HepG2 (cell line): Measurements from ENCODE around the gene SLC29A1. TPM values are rescaled to one million over a fixed set of nuclear protein-coding genes. Genes with fewer than 3 reads are reported as not detected.

Experiments
- ARID4A ChIP-seq: sonication (generic); formaldehyde crosslinking; IDR thresholded peaks from 2 replicates; pipeline ENCODE4 v1.5.0; 2020; ENCODE audit warnings: mild to moderate bottlenecking, missing genetic modification reagents, borderline replicate concordance
- FOXJ3 ChIP-seq: sonication (generic); formaldehyde crosslinking; IDR thresholded peaks from 2 replicates; pipeline ENCODE4 v1.4.0; 2020; ENCODE audit warnings: missing genetic modification reagents, mild to moderate bottlenecking, borderline replicate concordance
- HOXA3 ChIP-seq: sonication (generic); formaldehyde crosslinking; IDR thresholded peaks from 2 replicates; pipeline ENCODE4 v1.5.0; 2020; ENCODE audit warnings: missing genetic modification reagents
- KLF11 ChIP-seq: IDR thresholded peaks from 2 replicates; pipeline ENCODE4 v1.6.1; 2016; ENCODE audit warnings: missing compliant biosample characterization
- KLF12 ChIP-seq: sonication (generic); formaldehyde crosslinking; IDR thresholded peaks from 2 replicates; pipeline ENCODE4 v1.4.0; 2020; ENCODE audit warnings: missing genetic modification reagents, borderline replicate concordance
- MZF1 ChIP-seq: sonication (generic); formaldehyde crosslinking; IDR thresholded peaks from 2 replicates; pipeline ENCODE4 v1.8.1; 2023; ENCODE audit warnings: mild to moderate bottlenecking, missing genetic modification reagents, borderline replicate concordance
- NCOA2 ChIP-seq: sonication (generic); formaldehyde crosslinking; IDR thresholded peaks from 2 replicates; pipeline ENCODE4 v1.8.0; 2022; ENCODE audit warnings: inconsistent platforms
- NR2C2 ChIP-seq: sonication (generic); formaldehyde crosslinking; IDR thresholded peaks from 2 replicates; pipeline ENCODE4 v1.4.0; 2020; ENCODE audit warnings: missing genetic modification reagents, mild to moderate bottlenecking, moderate library complexity, borderline replicate concordance
- RFX1 ChIP-seq: fragments of 450-650 bp; IDR thresholded peaks from 2 replicates; pipeline ENCODE4 v1.6.1; 2017
- ZBTB42 ChIP-seq: sonication (generic); formaldehyde crosslinking; IDR thresholded peaks from 2 replicates; pipeline ENCODE4 v1.5.0; 2020; ENCODE audit warnings: mild to moderate bottlenecking, missing genetic modification reagents
- ZKSCAN5 ChIP-seq: sonication (generic); formaldehyde crosslinking; IDR thresholded peaks from 2 replicates; pipeline ENCODE4 v1.5.1; 2020; ENCODE audit warnings: mild to moderate bottlenecking, missing genetic modification reagents
- ZNF160 ChIP-seq: sonication (generic); formaldehyde crosslinking; IDR thresholded peaks from 2 replicates; pipeline ENCODE4 v1.8.0; 2022; ENCODE audit warnings: mild to moderate bottlenecking, inconsistent platforms, missing genetic modification reagents
- ZNF543 ChIP-seq: sonication (generic); formaldehyde crosslinking; IDR thresholded peaks from 2 replicates; pipeline ENCODE4 v1.4.0; 2020; ENCODE audit warnings: mild to moderate bottlenecking, missing genetic modification reagents
- ZNF597 ChIP-seq: sonication (generic); formaldehyde crosslinking; IDR thresholded peaks from 2 replicates; pipeline ENCODE4 v1.5.0; 2020; ENCODE audit warnings: missing genetic modification reagents
- ZNF605 ChIP-seq: sonication (generic); formaldehyde crosslinking; IDR thresholded peaks from 2 replicates; pipeline ENCODE4 v1.8.0; 2022; ENCODE audit warnings: mild to moderate bottlenecking, missing genetic modification reagents
- ZNF639 ChIP-seq: conservative IDR thresholded peaks from 2 replicates; pipeline ENCODE4 v1.6.1; 2018; ENCODE audit warnings: missing genetic modification reagents
- ZSCAN22 ChIP-seq: sonication (generic); formaldehyde crosslinking; IDR thresholded peaks from 2 replicates; pipeline ENCODE4 v1.4.0; 2020; ENCODE audit warnings: mild to moderate bottlenecking, missing genetic modification reagents
- polyA plus RNA-seq, 8 experiments: library from polyadenylated mRNA; depleted of rRNA in 3 of 8; stranded (reverse) in 7 of 8; unstranded in 1 of 8; fragments of >200 nt; fragmentation: Illumina TruSeq in 4 of 8; extraction: Trizol in 4 of 8; gene quantifications; 2 replicates each; pipeline versions ENCODE4 v1.2.1 to v1.2.3, GENCODE V29; 2011 to 2016; ENCODE audit warnings: low read depth in 4 of 8, missing spikeins in 1 of 8, mixed read lengths in 1 of 8; ENCODE audit not compliant: insufficient read depth in 1 of 8
- total RNA-seq, 5 experiments: library from RNA; depleted of rRNA; stranded (reverse); fragments of >200 nt; fragmentation: Illumina TruSeq; extraction: Trizol; gene quantifications; 2 replicates each; pipeline ENCODE4 v1.2.3, GENCODE V29; 2016; ENCODE audit warnings: low read depth in 1 of 5
- TF ChIP-seq, protein P1 (sequence below): sonication (generic); formaldehyde crosslinking; IDR thresholded peaks from 2 replicates; pipeline ENCODE4 v1.8.0; 2022; ENCODE audit warnings: mild to moderate bottlenecking, missing genetic modification reagents, moderate library complexity
- TF ChIP-seq, protein P2 (sequence below), 2 experiments: sonication (generic) in 1 of 2; formaldehyde crosslinking in 1 of 2; IDR thresholded peaks; 2 replicates each; pipeline versions ENCODE4 v1.4.0 to v1.6.1; 2018 to 2020; ENCODE audit warnings: missing genetic modification reagents in 2 of 2, borderline replicate concordance in 1 of 2, low read depth in 1 of 2, mild to moderate bottlenecking in 1 of 2, missing biosample characterization in 1 of 2

Gene SLC29A1
- total and polyA plus RNA-seq, 2 of the 13 experiments (the other 11 are each of a cell fraction or from before 2014, with no cell fraction given): 43.2 to 106 TPM

DNA sequence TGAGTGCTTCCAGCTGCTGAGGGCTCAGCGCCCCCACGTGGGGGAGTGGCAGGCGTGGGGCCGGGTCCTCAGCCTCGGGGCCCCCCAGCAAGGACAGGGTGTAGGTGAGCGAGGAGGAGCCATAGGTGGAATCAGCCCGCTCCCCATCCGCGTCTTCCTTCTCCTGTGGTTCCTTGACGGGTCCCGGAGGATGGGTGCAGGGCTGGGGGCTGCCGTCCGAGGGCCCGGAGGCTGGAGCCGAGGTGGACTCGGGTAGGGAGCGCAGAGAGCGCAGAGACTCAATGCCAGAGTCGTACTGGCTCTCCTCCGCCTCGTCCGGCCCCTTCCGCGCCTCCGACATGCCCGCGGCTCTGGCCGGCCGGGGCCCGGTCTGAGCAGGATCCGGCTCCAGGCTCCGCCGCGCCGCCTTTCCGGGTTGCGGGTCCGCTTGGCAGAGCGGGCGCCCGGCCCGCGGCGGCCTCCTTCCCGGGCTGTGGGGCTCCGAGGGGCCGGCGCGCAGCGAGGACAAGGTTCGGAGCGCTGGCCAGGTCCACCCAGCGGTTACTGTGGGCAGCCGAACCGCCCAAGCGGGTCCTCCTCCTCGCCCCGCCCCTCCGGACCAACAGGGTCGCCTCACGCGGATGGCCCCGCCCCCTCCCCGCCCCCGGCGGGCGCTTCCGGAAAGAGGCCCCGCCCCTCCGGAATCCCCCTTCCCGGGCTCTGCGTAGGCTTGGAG is 41.8 kb downstream of the SLC29A1 start, which contains the start of gene NFKBIE (continued):
- TF ChIP-seq ARID4A (CRISPR knock-in tag): peak; percentile 70; the same call in 1 of the 2 replicates
- TF ChIP-seq ZNF543: peak; percentile 61; the same call in 1 of the 2 replicates
- no peak for TF ChIP-seq NR2C2
- TF ChIP-seq ZNF639 (CRISPR knock-in tag): 0 out of 2 replicates have a peak, but pooled peaks have one; percentile 23
- no peak for TF ChIP-seq ZNF597
- TF ChIP-seq RFX1: no peak
- TF ChIP-seq, protein P1, sequence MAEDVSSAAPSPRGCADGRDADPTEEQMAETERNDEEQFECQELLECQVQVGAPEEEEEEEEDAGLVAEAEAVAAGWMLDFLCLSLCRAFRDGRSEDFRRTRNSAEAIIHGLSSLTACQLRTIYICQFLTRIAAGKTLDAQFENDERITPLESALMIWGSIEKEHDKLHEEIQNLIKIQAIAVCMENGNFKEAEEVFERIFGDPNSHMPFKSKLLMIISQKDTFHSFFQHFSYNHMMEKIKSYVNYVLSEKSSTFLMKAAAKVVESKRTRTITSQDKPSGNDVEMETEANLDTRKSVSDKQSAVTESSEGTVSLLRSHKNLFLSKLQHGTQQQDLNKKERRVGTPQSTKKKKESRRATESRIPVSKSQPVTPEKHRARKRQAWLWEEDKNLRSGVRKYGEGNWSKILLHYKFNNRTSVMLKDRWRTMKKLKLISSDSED (CRISPR knock-in tag): no peak
- TF ChIP-seq ZKSCAN5 (CRISPR knock-in tag): no peak
- no peak for TF ChIP-seq NCOA2 (CRISPR knock-in tag)
- no peak for TF ChIP-seq MZF1 (CRISPR knock-in tag)
- TF ChIP-seq KLF12 (CRISPR knock-in tag): peak; percentile 56; the same call in 1 of the 2 replicates
- TF ChIP-seq KLF11: peak; percentile 76
- TF ChIP-seq FOXJ3 (CRISPR knock-in tag): no peak
- TF ChIP-seq ZBTB42 (CRISPR knock-in tag): no peak; the same call in none of the 2 replicates
- TF ChIP-seq HOXA3 (CRISPR knock-in tag): peak; percentile 53
- TF ChIP-seq ZNF160 (CRISPR knock-in tag): no peak
- TF ChIP-seq ZNF605 (CRISPR knock-in tag): peak; percentile 32; the same call in 1 of the 2 replicates
- TF ChIP-seq, protein P2, sequence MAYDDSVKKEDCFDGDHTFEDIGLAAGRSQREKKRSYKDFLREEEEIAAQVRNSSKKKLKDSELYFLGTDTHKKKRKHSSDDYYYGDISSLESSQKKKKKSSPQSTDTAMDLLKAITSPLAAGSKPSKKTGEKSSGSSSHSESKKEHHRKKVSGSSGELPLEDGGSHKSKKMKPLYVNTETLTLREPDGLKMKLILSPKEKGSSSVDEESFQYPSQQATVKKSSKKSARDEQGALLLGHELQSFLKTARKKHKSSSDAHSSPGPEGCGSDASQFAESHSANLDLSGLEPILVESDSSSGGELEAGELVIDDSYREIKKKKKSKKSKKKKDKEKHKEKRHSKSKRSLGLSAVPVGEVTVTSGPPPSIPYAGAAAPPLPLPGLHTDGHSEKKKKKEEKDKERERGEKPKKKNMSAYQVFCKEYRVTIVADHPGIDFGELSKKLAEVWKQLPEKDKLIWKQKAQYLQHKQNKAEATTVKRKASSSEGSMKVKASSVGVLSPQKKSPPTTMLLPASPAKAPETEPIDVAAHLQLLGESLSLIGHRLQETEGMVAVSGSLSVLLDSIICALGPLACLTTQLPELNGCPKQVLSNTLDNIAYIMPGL (CRISPR knock-in tag; IDR thresholded peaks at IDR 0.05; ENCODE audit: borderline replicate concordance in 1 of 2, low read depth in 1 of 2): peak; percentile 84 to 87
- no peak for TF ChIP-seq ZSCAN22
